ENCODE measurements around the gene PDCD1.

DNA sequence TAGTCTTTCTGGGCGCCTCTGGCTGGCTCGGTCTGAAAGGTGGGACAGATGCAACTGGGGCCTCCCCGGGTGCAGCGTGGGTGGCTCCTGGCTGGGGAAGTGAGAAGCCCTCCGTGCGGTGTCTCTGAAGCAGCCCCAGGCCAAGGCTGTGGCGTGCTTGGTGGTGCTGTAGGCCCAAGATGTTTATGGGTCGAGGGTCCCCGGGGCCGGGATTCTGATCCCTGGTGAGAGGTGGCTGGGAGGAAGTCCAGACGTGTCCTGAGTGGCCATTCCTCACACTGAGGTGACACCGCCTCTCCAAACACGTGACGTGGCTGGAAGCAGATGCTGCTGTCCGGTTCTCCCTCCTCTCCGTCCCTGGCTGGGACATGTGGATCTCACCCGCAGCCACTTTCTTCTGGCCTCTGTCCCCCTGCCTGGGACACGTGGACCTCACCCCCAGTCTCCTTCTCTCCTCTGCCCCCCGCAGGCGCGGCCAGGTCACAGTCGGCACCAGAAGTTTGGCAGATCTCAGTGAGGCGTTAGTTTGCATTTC, 23.5 kb upstream of the PDCD1 start:
- TF ChIP-seq, protein P1, sequence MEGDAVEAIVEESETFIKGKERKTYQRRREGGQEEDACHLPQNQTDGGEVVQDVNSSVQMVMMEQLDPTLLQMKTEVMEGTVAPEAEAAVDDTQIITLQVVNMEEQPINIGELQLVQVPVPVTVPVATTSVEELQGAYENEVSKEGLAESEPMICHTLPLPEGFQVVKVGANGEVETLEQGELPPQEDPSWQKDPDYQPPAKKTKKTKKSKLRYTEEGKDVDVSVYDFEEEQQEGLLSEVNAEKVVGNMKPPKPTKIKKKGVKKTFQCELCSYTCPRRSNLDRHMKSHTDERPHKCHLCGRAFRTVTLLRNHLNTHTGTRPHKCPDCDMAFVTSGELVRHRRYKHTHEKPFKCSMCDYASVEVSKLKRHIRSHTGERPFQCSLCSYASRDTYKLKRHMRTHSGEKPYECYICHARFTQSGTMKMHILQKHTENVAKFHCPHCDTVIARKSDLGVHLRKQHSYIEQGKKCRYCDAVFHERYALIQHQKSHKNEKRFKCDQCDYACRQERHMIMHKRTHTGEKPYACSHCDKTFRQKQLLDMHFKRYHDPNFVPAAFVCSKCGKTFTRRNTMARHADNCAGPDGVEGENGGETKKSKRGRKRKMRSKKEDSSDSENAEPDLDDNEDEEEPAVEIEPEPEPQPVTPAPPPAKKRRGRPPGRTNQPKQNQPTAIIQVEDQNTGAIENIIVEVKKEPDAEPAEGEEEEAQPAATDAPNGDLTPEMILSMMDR (conservative IDR thresholded peaks at IDR 0.05; ENCODE audit: low read length): peak; percentile 59
- no peak for TF ChIP-seq EZH2phosphoT487 (IDR thresholded peaks at IDR 0.05; ENCODE audit: borderline replicate concordance)

Data from Loucy (cell line).